CD4-positive, alpha-beta T cell treated with Interleukin-10 for 1 hour (primary cell): ENCODE results near the gene TUFM.
A peak's percentile ranks its signal among the peaks of the same experiment; 100 is the strongest.
"Not testable (repeated sequence)": the region's sequence is repeated elsewhere in the genome, so short reads cannot be mapped to it uniquely, and the experiment has no call there.

Experiments used
- DNase-seq: peaks from one replicate; pipeline ENCODE4 v3.0.0-alpha.2; 2020

Gene TUFM

DNA sequence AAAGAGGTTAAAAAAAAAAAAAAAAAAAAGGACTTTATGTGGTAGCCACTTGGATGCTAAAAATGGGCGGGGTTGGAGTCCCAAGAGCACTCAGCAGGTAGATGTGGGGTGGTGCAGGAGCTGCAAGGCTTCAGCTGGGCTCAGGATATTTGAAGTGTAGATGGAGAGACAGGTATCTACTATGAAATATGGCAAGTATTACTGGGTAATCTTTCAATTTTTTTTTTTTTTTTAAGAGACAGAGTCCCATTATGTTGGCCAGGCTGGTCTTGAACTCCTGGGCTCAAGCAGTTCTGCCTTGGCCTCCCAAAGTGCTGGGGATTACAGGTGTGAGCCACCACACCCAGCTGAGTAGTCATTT is 7.6 kb downstream of the TUFM start:
- no peak for DNase-seq

- DNase-seq: no peak
Measured at GRCh38 chr16:28837672-28838557, 8.2 kb downstream of the TUFM start.

DNA sequence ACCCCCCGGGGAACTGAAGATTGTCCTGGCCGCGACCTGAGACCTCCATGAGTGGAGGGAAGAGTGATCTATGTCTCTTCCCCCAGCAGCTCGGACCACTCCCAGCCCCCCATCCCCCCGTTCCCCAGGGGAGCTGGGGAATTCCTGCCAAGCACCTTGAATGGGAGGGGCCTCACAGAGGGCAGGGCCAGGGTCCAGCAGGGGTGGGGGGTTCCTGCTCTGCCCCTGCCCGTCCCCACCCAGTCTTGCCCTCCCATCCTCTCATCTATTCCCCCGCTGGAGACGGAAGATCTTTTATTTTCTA is 9.4 kb downstream of the TUFM start:
- DNase-seq: no peak

GRCh38 chr16:28835864-28836760 is 10.0 kb downstream of the TUFM start:
- no peak for DNase-seq

DNA sequence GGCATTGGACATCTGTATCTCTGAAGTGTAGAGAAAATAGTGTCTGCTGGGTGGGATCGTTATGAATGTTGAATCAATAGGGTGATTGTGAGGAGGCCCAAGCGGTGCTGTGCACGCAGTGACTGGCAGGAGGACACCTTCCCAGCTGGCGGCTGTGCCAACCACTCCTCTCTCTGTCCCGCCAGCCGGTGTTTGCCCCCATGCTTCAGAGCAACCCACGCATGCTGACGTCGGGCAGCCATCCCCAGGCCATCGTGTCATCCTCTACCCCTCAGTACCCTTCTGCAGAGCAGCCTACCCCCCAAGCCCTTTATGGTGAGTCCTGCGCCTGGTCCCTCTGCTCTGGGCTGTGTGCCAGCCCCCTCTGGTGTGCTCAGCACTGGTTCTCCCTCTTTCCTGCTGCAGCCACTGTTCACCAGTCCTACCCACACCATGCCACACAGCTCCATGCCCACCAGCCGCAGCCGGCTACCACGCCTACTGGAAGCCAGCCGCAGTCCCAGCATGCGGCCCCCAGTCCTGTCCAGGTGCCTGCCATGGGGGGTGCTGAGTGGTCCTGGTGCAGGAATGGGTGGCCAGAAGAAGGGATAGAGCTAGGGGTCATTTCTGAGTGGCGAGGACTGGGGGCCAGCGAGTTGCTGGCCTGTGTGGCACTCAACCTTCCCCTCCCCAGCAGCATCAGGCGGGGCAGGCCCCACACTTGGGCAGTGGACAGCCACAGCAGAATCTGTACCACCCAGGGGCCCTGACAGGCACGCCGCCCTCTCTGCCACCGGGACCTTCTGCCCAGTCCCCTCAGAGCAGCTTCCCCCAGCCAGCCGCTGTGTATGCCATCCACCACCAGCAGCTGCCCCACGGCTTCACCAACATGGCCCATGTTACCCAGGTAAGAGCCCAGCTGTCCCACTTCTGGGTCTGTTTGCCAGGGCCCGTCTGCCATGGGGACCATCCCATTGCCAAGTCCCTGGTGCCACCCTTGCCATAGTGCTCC is 11.0 kb downstream of the TUFM start:
- no peak for DNase-seq

GRCh38 chr16:28834349-28834748 is 11.8 kb downstream of the TUFM start:
- no peak for DNase-seq

DNA sequence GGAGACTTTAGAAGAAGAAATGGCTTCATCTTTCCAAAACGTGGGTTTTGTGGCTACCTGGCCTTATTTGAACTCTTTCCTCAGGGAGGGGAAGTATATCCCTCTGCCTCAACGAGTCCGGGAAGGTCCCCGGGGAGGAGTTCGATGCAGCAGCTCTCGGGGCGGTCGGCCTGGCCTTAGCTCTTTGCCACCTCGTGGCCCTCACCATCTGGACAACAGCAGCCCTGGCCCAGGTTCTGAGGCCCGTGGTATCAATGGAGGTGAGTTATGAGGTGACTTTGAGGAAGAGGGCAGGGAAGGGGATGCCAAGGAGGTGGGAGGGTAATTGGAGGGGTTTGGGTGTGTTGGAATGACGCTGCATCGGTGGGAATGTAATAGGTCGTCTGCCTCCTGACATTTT is 15.6 kb downstream of the TUFM start:
- no peak for DNase-seq

DNA sequence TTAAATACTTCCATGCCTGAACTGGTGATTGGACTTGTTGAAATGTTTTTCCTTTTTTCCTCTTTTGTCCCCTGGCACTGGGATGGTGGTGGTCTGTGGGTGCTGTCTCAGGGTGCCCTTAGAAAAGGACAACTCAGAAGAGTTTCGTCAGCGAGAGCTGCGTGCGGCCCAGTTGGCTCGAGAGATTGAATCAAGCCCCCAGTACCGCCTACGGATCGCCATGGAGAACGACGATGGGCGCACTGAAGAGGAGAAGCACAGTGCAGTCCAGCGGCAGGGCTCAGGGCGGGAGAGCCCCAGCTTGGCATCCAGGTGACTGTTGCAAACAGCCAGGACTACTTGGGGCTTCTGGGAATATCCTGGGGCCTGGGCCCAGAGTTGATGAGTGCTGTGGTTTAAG is 16.4 kb downstream of the TUFM start:
- no peak for DNase-seq

DNA sequence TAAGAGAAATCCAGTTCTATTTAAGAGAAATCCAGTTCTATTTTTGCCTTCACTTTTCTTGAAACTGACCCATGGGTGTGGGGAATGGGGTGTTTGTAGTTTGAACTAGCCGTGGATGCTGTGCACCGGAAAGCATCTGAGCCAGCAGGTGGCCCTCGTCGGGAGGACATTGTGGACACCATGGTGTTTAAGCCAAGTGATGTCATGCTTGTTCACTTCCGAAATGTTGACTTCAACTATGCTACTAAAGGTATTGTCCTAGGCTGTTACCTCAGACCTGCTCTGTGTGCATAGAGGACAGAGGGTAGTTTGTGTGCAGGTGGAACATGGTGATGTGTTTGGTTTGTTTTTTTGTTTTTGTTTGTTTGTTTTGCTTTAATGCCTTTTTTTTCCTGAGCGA is 20.0 kb downstream of the TUFM start:
- no peak for DNase-seq

- DNase-seq: no peak
Measured at GRCh38 chr16:28824717-28824973, 21.5 kb downstream of the TUFM start.

DNA sequence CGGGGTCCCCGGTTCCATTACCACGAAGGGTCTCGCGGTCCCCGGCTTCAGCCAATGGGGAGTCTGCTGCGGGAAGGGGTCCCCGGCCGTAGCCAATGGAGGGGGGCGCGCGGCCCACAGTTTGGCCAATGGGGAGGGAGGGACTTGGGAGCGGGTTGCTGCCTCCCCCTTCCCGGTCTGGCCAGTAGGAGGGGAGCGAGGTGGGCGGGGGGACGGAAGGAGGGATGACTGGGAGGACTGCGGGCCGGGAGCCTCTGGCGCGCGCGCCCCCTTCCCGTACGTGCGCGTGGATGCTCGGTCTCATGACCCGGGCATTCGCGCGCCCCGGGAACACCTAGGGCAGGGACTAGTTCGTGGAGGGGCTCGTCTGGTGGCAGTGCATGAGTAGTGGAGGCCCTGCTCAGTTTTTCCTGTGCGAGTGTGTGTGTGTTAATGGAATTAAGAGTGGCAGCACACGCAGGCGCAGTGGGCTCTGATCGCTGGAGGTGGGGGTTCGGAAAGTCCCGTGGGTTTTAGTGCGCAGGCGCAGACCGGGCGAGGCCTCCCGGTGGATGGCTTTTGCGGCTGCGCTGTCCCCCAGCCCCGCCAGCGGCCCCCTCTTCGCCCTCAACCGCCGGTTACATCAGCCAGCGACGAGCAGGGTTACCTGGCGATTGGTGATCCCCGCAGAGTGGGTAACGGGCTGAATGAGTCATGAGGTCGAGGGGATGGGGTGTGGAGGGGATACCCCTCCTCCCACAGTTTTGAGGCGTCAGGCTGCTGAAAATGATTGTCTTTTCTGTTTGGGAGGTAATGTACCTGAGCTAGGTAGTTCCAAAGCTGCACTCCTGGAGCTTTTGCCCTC is 22.1 kb downstream of the TUFM start:
- peak; percentile 96 for DNase-seq

- no peak for DNase-seq
Measured at GRCh38 chr16:28823291-28823872, 22.8 kb downstream of the TUFM start.

DNA sequence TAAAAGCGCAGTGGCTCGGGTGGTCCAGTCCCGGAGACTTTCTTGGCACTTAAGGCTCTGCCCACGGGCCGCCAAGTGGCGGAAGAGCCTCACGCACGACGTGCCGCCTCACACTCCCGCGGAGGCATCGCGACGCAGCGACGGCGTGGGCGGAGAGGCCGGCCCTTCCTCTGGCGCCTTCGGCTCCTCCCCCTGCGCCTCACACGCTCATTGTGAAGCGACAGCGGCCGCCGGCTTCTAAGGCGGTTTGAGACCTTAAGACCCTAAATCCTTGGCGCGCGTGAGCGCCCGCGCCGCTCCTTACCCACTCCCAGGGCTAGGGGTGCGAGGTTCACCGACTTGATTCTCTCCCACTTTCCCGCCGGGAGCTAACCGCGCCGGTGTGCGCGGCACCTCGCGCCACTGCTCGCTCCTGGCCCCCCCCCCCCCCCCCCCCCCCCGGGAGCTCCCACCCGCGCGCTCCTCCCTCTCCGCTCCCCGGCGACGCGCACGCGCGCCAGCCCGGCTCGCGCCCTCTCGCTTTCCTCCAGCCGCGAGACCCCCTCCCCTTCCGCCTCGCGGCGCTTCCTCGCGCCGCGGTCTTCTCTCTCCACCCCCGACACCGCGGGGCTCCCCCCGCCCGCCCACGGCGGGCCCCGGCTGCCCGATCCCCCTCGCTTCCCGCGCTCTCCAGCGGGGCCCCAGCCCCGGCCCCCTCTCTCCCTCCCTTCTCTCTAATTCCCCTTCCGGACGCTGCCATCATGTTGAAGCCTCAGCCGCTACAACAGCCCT is 23.4 kb downstream of the TUFM start, which contains the start of gene ATXN2L:
Gene ATXN2L (plus strand): TSS at position 480 of the 771 bp plus-strand sequence. CDS start 261 bp downstream, at position 741.
- peak; percentile 94 for DNase-seq

DNA sequence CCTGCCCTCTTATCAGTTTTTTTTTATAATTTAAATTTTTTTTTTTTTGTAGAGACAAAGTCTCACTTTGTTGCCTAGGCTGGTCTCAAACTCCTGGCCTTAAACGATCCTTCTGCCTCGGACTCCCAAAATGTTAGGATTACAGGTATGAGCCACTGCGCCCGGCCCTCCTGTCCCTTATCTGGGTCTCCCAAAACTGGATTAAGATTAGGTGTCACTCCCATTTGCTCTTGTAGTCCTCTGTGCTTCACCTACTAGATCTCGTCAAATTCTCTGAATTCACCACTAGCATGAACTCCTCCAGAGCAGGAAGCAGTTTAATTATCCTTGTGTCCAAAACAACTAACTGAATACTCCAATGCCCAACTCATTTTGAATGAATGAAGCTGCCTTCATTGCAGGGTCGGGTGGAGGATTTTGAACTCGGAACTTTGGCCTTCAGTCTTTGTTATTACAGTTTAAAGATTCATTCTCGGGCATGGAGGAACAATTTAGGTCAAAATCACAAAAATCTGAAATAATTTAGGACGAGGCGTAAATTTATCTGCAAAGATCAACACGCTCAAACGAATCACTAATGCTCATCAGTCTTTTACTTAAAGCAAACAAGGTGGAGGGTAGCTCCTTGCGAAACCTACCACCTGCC is 24.2 kb downstream of the TUFM start:
- DNase-seq: no peak

- DNase-seq: not testable (repeated sequence)
Measured at GRCh38 chr16:28820546-28820945, 25.6 kb downstream of the TUFM start.

- DNase-seq: no peak
Measured at GRCh38 chr16:28820016-28820415, 26.1 kb downstream of the TUFM start.

DNA sequence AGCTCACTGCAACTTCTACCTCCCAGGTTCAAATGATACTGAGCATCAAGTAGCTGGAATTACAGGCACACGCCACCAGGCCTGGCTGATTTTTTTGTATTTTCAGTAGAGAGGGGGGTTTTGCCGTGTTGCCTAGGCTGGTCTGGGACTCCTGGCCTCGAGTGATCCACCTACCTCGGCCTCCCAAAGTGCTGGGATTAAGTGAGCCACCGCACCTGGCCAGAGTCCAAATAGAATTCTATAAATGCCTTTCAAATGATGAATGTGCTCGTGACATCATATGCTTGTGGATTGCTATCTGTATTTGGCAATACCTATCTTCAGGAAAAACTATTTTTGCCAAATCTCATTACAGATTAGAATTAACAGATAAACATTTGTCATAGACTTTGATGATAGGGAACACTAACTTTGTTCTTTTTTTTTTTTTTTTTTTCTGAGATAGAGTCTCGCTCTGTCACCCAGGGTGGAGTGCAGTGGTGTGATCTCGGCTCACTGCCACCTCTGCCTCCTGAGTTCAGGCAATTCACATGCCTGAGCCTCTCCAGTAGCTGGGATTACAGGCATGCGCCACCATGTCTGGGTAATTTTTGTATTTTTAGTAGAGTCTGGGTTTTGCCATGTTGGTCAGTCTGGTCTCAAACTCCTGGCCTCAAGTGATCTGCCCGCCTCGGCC is 38.6 kb downstream of the TUFM start:
- not testable (repeated sequence) for DNase-seq

DNA sequence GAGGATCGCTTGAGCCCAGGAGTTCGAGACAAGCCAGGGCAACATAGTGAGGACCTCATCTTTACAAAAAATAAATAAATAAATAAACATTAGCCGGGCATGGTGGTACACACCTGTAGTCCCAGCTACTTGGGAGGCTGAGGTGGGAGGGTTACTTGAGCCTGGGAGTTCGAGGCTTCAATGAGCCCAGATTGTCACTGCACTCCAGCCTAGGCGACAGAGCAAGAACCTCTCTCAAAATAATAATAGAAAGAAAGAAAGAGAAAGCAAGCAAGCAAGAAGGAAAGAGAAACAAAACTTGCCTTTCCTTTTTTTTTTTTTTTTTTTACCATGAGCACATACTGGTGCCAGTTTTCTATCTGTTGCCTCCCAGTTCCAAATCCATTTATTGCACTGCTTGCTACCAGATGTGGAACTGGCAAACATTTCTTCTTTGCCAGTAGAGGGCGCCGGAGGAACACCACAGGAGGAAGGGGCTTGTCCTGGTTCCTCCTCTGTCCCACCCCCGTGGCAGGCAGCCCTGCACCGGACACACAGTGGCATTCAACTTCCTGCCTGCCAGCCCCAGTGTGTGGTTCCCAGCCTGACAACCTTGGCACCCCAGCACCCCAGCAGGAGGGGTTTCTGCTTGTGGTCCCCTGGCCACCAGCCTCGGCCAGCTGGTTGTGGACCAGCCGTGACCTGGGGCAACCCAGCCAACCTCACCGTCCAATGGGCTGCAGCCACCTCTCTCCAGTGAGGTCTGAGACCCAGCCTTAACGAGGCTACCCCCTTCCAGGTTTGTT is 43.7 kb downstream of the TUFM start:
- DNase-seq: peak; percentile 77
